Left lung (tissue), 10 donors: ENCODE data around the gene LTBP1. TPM values are rescaled to one million over a fixed set of nuclear protein-coding genes. Genes with fewer than 3 reads are reported as not detected.
"Not testable (repeated sequence)": the region's sequence is repeated elsewhere in the genome, so short reads cannot be mapped to it uniquely, and the experiment has no call there.

Experiments used
- ATAC-seq: fragments of 200-7000 bp; cut with Tn5 transposase; one replicate; pipeline ENCODE4 v1.9.1; 2020; ENCODE audit warnings: moderate library complexity
- DNase-seq, 4 donors: peaks; one replicate each; pipeline ENCODE4 v3.0.0-alpha.2; 2013 to 2020
- H3K27ac ChIP-seq, 2 donors: fragments of 200-600 bp; sonication (generic) in 1 of 2; one replicate each; pipeline versions ENCODE4 v1.5.0 to v1.8.0; 2020 to 2021
- H3K27me3 ChIP-seq, 2 donors: fragments of 200-600 bp; sonication (generic) in 1 of 2; one replicate each; pipeline versions ENCODE4 v1.5.0 to v1.8.0; 2020 to 2021
- H3K36me3 ChIP-seq, 2 donors: fragments of 200-600 bp; sonication (generic) in 1 of 2; one replicate each; pipeline versions ENCODE4 v1.5.0 to v1.8.0; 2020 to 2021
- H3K4me1 ChIP-seq, 2 donors: fragments of 200-600 bp; one replicate each; pipeline ENCODE4 v1.8.0; 2021
- H3K4me3 ChIP-seq, 2 donors: fragments of 200-600 bp; sonication (generic) in 1 of 2; one replicate each; pipeline versions ENCODE4 v1.5.0 to v1.8.0; 2020 to 2021; ENCODE audit warnings: mild to moderate bottlenecking in 1 of 2
- H3K9me3 ChIP-seq, 2 donors: fragments of 200-600 bp; sonication (generic) in 1 of 2; one replicate each; pipeline versions ENCODE4 v1.5.0 to v1.8.0; 2020 to 2021
- CTCF ChIP-seq, 2 donors: fragments of 200-600 bp; sonication (generic) in 1 of 2; IDR thresholded peaks; one replicate each; pipeline versions ENCODE4 v1.5.0 to v1.8.0; 2021; ENCODE audit warnings: antibody characterized with exemption in 2 of 2
- intact Hi-C, 2 donors: fragments of 100-400 bp; cut with DNase I; formaldehyde crosslinking; loops; one replicate each; pipeline versions ENCODE4 v1.11.2 to v1.14.2; 2022
- polyA plus RNA-seq, 6 donors: library from polyadenylated mRNA; unstranded; fragments of 120-200 nt; gene quantifications; one replicate each; pipeline ENCODE4 v1.2.1, GENCODE V29; 2013; ENCODE audit not compliant: insufficient read length in 6 of 6
- total RNA-seq, 2 donors: library from RNA; stranded (reverse); fragmentation: NEBNext Ultra II Directional; extraction: Animal tissue kit (Norgen Biotek cat#: 25700); gene quantifications; one replicate each; pipeline ENCODE4 v1.2.1, GENCODE V29; 2021
- donor health status: DM: no; HTN: yes; CAD: no.
- donor health status: DM: no; HTN: no; CAD: no.

Gene LTBP1
- total and polyA plus RNA-seq, 8 donors, result 35.4 to 81.2 (median 50.9) TPM

- Histone ChIP-seq H3K27me3 (no peaks in the 10 kb centered on the region), H3K4me3 (no peak overlapping the region), H3K27ac (no peak overlapping the region), H3K9me3 (no peaks in the 10 kb centered on the region), H3K4me1 (no peaks in the 10 kb centered on the region), H3K36me3 (no peaks in the 10 kb centered on the region)
- no peak for ATAC-seq
- no peak for DNase-seq
- TF ChIP-seq CTCF (IDR thresholded peaks at IDR 0.05), result no peak
- intact Hi-C loops, result no loop called here
These were observed 419.7 kb downstream of the LTBP1 start for GRCh38 chr2:33366473-33366872.

GRCh38 chr2:33368524-33368923, 421.8 kb downstream of the LTBP1 start:
- H3K27ac ChIP-seq, intact Hi-C loops, DNase-seq: not testable (repeated sequence)

GRCh38 chr2:33369191-33369590, 422.4 kb downstream of the LTBP1 start:
- no peak for TF ChIP-seq CTCF (IDR thresholded peaks at IDR 0.05)
- H3K27ac ChIP-seq, result no peak overlapping the region
- H3K4me3 ChIP-seq, result no peak overlapping the region
- no peaks in the 10 kb centered on the region for H3K27me3 ChIP-seq
- DNase-seq, result no peak
- no peak for ATAC-seq
- H3K36me3 ChIP-seq, result no peaks in the 10 kb centered on the region
- no peaks in the 10 kb centered on the region for H3K4me1 ChIP-seq
- no peaks in the 10 kb centered on the region for H3K9me3 ChIP-seq
- intact Hi-C loops, result no loop called here

More at GRCh38 chr2:33368524-33368923, 421.8 kb downstream of the LTBP1 start:
- not testable (repeated sequence) for H3K4me1 ChIP-seq, H3K27me3 ChIP-seq, H3K4me3 ChIP-seq, ATAC-seq, H3K9me3 ChIP-seq, H3K36me3 ChIP-seq

GRCh38 chr2:33370636-33371265, 424.0 kb downstream of the LTBP1 start:
- Histone ChIP-seq H3K36me3 (no peaks in the 10 kb centered on the region), H3K4me3 (no peak overlapping the region), H3K27ac (no peak overlapping the region), H3K4me1 (no peaks in the 10 kb centered on the region), H3K27me3 (no peaks in the 10 kb centered on the region), H3K9me3 (no peaks in the 10 kb centered on the region)
- no peak for DNase-seq
- intact Hi-C loops, result no loop called here
- no peak for ATAC-seq
- no peak for TF ChIP-seq CTCF (IDR thresholded peaks at IDR 0.05)

DNA sequence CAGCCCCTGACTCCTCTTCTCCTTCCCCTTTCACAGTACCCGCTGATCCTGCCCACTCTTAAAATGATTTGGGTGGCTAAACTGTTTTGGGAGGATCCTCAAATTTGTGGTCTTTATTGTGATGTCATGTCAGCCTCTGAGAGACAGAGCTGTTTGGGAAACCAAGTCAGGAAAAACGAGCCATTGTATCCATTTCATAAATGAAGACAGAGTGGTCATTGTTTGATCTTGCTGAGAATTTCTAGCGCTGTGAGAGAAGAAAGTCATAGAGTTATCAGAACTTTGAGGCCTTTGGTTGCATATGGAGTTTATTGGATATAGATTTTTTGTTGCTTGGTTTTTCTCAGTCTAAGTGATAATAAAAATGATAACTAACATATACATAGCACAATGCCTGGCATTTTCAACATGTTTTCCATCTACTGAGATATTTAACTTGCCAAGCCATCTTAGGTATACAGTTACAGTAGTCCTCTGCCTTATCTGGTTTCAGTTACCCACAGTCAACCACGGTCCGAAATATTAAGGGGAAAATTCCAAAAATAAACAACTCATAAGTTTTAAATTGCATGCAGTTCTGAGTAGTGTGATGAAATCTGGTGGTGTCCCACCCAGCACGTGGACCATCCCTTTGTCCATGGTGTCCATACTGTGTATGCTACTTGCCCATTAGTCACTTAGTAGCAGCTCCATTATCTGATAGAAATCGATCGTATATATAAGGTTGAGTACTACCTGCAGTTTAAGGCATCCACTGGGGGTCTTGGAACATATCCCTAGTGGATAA, 424.7 kb downstream of the LTBP1 start:
- intact Hi-C loops, result no loop called here
- Histone ChIP-seq H3K9me3 (no peaks in the 10 kb centered on the region), H3K27ac (no peak overlapping the region), H3K36me3 (no peaks in the 10 kb centered on the region), H3K4me3 (no peak overlapping the region), H3K27me3 (no peaks in the 10 kb centered on the region), H3K4me1 (no peaks in the 10 kb centered on the region)
- ATAC-seq, result no peak
- DNase-seq, result no peak
- no peak for TF ChIP-seq CTCF (IDR thresholded peaks at IDR 0.05)
